Measurements from ENCODE around the gene GPR146.

GRCh38 chr7:1021366-1021765, 23.0 kb upstream of the GPR146 start:
- TF ChIP-seq POLR2A (IDR thresholded peaks at IDR 0.05) (no peak), POLR2AphosphoS5 (IDR thresholded peaks at IDR 0.05) (no peak), CTCF (IDR thresholded peaks at IDR 0.05) (no peak)

Data from stomach (tissue), 4 donors.